ENCODE measurements around the gene PBX3.

PBX3 gene

GRCh38 chr9:125747053-125747764 is at the start of gene PBX3:
PBX3 (plus strand) TSS chr9:125747373.
- peaks cover 17% of the 10 kb centered on the region for H3K36me3 ChIP-seq (ENCODE audit: control insufficient read depth, insufficient read depth, low read length)
- H3K27me3 ChIP-seq (ENCODE audit: control insufficient read depth, insufficient read depth, low read length), result no peaks in the 10 kb centered on the region
- no peaks in the 10 kb centered on the region for H3K9me3 ChIP-seq (ENCODE audit: control insufficient read depth, insufficient read depth, low read length)
- peaks cover 44% of the 10 kb centered on the region for H3K4me1 ChIP-seq (ENCODE audit: control insufficient read depth, insufficient read depth, low read length)
- H3K4me3 ChIP-seq (ENCODE audit: low read depth, low read length), result peak within 1 kb of the TSS; percentile 82
- peak within 1 kb of the TSS; percentile 94 for H3K27ac ChIP-seq (ENCODE audit: low read depth, low read length)
- peak within 1 kb of the TSS; percentile 65 for H3K9ac ChIP-seq (ENCODE audit: low read depth, low read length)

DNA sequence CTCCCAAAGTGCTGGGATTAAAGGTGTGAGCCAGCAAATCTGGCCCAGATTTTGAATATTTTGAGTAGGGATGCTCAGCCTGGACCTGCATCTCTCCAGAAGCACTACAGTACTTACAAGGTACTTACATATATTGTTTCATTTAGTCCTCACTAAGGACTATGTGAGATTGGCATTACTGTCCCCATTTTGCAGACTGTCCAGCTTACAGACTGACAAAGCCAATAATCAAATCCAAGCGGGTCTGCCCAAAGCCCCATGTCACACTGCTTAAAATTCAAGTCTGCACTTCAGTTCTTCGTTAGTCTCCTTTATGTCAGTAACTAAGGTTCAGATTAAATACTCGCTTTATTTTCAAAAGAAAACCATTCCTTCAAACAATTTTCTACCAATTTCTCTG is 47.3 kb upstream of the PBX3 start:
- H3K36me3 ChIP-seq (ENCODE audit: control insufficient read depth, insufficient read depth, low read length), result peaks cover 1% of the 10 kb centered on the region; the same call in 1 of the 2 replicates
- peak overlapping the region; percentile 92 for H3K27ac ChIP-seq (ENCODE audit: low read depth, low read length)
- no peaks in the 10 kb centered on the region for H3K9me3 ChIP-seq (ENCODE audit: control insufficient read depth, insufficient read depth, low read length)
- no peak overlapping the region for H3K4me3 ChIP-seq (ENCODE audit: low read depth, low read length)
- no peaks in the 10 kb centered on the region for H3K27me3 ChIP-seq (ENCODE audit: control insufficient read depth, insufficient read depth, low read length)
- H3K4me1 ChIP-seq (ENCODE audit: control insufficient read depth, insufficient read depth, low read length), result peaks cover 42% of the 10 kb centered on the region
- H3K9ac ChIP-seq (ENCODE audit: low read depth, low read length), result no peak overlapping the region

GRCh38 chr9:125700791-125701190 is 46.4 kb upstream of the PBX3 start:
- H3K4me1 ChIP-seq (ENCODE audit: control insufficient read depth, insufficient read depth, low read length), result peaks cover 39% of the 10 kb centered on the region
- H3K4me3 ChIP-seq (ENCODE audit: low read depth, low read length), result peak overlapping the region; percentile 30
- H3K9me3 ChIP-seq (ENCODE audit: control insufficient read depth, insufficient read depth, low read length), result no peaks in the 10 kb centered on the region
- H3K9ac ChIP-seq (ENCODE audit: low read depth, low read length), result no peak overlapping the region
- H3K27me3 ChIP-seq (ENCODE audit: control insufficient read depth, insufficient read depth, low read length), result no peaks in the 10 kb centered on the region
- peak overlapping the region; percentile 92 for H3K27ac ChIP-seq (ENCODE audit: low read depth, low read length)
- H3K36me3 ChIP-seq (ENCODE audit: control insufficient read depth, insufficient read depth, low read length), result peaks cover 3% of the 10 kb centered on the region; the same call in 1 of the 2 replicates

DNA sequence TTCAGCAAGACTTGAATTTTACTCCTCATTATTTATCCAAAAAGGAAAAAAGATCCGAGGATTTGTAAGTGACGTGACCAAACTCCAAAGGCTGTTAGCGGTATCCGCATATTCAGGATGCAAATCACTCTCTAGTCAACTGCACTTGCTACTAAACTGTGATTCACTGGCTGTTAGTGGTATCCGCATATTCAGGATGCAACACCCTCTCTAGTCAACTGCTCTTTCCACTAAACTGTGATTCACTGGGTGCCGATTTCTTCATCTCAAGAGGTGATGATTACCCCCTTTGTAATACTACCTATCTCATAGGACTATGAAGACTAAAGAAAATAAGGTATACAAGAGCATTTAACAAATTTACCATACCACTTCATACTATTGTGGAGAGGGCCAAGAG is 45.8 kb upstream of the PBX3 start:
- Histone ChIP-seq H3K27me3 (ENCODE audit: control insufficient read depth, insufficient read depth, low read length) (no peaks in the 10 kb centered on the region), H3K36me3 (ENCODE audit: control insufficient read depth, insufficient read depth, low read length) (peaks cover 3% of the 10 kb centered on the region; the same call in 1 of the 2 replicates), H3K4me1 (ENCODE audit: control insufficient read depth, insufficient read depth, low read length) (peaks cover 39% of the 10 kb centered on the region), H3K9me3 (ENCODE audit: control insufficient read depth, insufficient read depth, low read length) (no peaks in the 10 kb centered on the region), H3K9ac (ENCODE audit: low read depth, low read length) (peak overlapping the region; percentile 37; the same call in 1 of the 2 replicates), H3K4me3 (ENCODE audit: low read depth, low read length) (peak overlapping the region; percentile 30), H3K27ac (ENCODE audit: low read depth, low read length) (peak overlapping the region; percentile 92)

- Histone ChIP-seq H3K4me3 (ENCODE audit: low read depth, low read length) (no peak overlapping the region), H3K27me3 (ENCODE audit: control insufficient read depth, insufficient read depth, low read length) (no peaks in the 10 kb centered on the region)
Measured at GRCh38 chr9:125703662-125704061, 43.5 kb upstream of the PBX3 start.

GRCh38 chr9:125705893-125706292 is 41.3 kb upstream of the PBX3 start:
- Histone ChIP-seq H3K27ac (ENCODE audit: low read depth, low read length) (no peak overlapping the region), H3K9ac (ENCODE audit: low read depth, low read length) (no peak overlapping the region), H3K4me3 (ENCODE audit: low read depth, low read length) (peak overlapping the region; percentile 94), H3K36me3 (ENCODE audit: control insufficient read depth, insufficient read depth, low read length) (peaks cover 3% of the 10 kb centered on the region; the same call in 1 of the 2 replicates), H3K27me3 (ENCODE audit: control insufficient read depth, insufficient read depth, low read length) (no peaks in the 10 kb centered on the region), H3K9me3 (ENCODE audit: control insufficient read depth, insufficient read depth, low read length) (no peaks in the 10 kb centered on the region), H3K4me1 (ENCODE audit: control insufficient read depth, insufficient read depth, low read length) (peaks cover 28% of the 10 kb centered on the region)

More at GRCh38 chr9:125703662-125704061, 43.5 kb upstream of the PBX3 start:
- Histone ChIP-seq H3K9ac (ENCODE audit: low read depth, low read length) (no peak overlapping the region), H3K9me3 (ENCODE audit: control insufficient read depth, insufficient read depth, low read length) (no peaks in the 10 kb centered on the region), H3K27ac (ENCODE audit: low read depth, low read length) (no peak overlapping the region), H3K36me3 (ENCODE audit: control insufficient read depth, insufficient read depth, low read length) (peaks cover 3% of the 10 kb centered on the region; the same call in 1 of the 2 replicates), H3K4me1 (ENCODE audit: control insufficient read depth, insufficient read depth, low read length) (peaks cover 40% of the 10 kb centered on the region)

GRCh38 chr9:125706651-125707471 is 40.3 kb upstream of the PBX3 start, which contains the start of gene MAPKAP1:
MAPKAP1 (minus strand) TSS chr9:125707208; CDS start chr9:125672574, 34,634 bp downstream.
- Histone ChIP-seq H3K9me3 (ENCODE audit: control insufficient read depth, insufficient read depth, low read length) (no peaks in the 10 kb centered on the region), H3K4me3 (ENCODE audit: low read depth, low read length) (peak within 1 kb of the TSS; percentile 94), H3K27ac (ENCODE audit: low read depth, low read length) (peak within 1 kb of the TSS; percentile 79), H3K36me3 (ENCODE audit: control insufficient read depth, insufficient read depth, low read length) (peaks cover 3% of the 10 kb centered on the region; the same call in 1 of the 2 replicates), H3K4me1 (ENCODE audit: control insufficient read depth, insufficient read depth, low read length) (peaks cover 19% of the 10 kb centered on the region), H3K9ac (ENCODE audit: low read depth, low read length) (peak within 1 kb of the TSS; percentile 87), H3K27me3 (ENCODE audit: control insufficient read depth, insufficient read depth, low read length) (no peaks in the 10 kb centered on the region)

- Histone ChIP-seq H3K4me1 (ENCODE audit: control insufficient read depth, insufficient read depth, low read length) (peaks cover 17% of the 10 kb centered on the region), H3K9ac (ENCODE audit: low read depth, low read length) (no peak overlapping the region), H3K36me3 (ENCODE audit: control insufficient read depth, insufficient read depth, low read length) (peaks cover 3% of the 10 kb centered on the region; the same call in 1 of the 2 replicates), H3K27me3 (ENCODE audit: control insufficient read depth, insufficient read depth, low read length) (no peaks in the 10 kb centered on the region), H3K27ac (ENCODE audit: low read depth, low read length) (peak overlapping the region; percentile 56), H3K4me3 (ENCODE audit: low read depth, low read length) (peak overlapping the region; percentile 94), H3K9me3 (ENCODE audit: control insufficient read depth, insufficient read depth, low read length) (no peaks in the 10 kb centered on the region)
Measured at GRCh38 chr9:125707472-125707804, 39.7 kb upstream of the PBX3 start.

DNA sequence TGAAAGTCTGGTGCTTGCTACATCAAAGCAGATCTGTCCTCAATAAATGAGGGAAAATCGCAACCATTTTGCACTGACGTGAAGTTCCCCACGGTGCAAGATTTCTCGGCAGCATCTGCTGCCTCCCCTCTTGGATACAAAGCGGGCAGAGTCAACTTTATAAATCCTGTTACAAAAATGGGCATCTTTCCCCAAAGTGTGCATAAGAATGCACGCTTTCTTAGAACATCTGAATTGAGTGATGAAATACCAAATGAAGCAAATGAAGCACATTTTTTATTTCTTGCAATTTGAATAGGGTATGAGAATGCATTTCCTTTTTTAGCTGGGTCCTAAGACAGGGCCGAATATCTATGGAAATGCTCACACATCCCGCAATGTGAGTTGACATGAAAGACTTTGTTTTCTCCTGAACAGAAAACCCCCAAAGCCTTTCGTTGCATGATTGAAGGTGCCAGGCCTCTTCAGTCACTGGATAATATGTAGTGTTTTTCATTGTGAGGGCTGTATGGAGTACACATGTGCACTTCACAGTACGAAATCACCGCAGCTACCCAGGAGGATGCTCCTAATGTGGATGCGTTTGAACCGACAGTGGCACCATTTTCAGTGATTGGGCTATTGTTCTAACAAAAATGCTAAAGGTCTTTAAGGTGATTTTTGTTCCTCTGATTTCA is 20.6 kb upstream of the PBX3 start:
- H3K9me3 ChIP-seq (ENCODE audit: control insufficient read depth, insufficient read depth, low read length), result no peaks in the 10 kb centered on the region
- 0 out of 2 replicates have a peak, but pooled peaks cover 3% of the 10 kb centered on the region for H3K4me1 ChIP-seq (ENCODE audit: control insufficient read depth, insufficient read depth, low read length)
- H3K9ac ChIP-seq (ENCODE audit: low read depth, low read length), result no peak overlapping the region
- H3K36me3 ChIP-seq (ENCODE audit: control insufficient read depth, insufficient read depth, low read length), result no peaks in the 10 kb centered on the region
- no peaks in the 10 kb centered on the region for H3K27me3 ChIP-seq (ENCODE audit: control insufficient read depth, insufficient read depth, low read length)
- no peak overlapping the region for H3K4me3 ChIP-seq (ENCODE audit: low read depth, low read length)
- no peak overlapping the region for H3K27ac ChIP-seq (ENCODE audit: low read depth, low read length)

DNA sequence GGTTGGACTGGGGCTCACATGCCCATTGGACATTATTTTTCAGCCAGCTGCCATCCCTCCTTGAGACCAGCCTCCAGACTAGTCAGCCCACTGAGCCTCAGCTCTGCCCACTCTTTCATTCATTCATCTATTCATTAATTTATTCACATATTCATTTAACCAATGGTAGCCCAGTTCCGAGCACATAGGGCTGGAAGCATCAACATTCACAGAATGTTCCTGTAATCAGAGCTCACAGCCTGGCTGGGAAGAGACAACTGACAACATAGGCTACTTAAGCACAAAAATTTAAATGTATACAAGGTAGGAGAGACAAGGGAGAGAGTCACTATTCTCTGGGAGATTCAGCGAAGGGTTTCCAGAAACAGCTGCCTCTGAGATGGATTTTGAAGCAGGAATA is 17.0 kb upstream of the PBX3 start:
- H3K9ac ChIP-seq (ENCODE audit: low read depth, low read length), result no peak overlapping the region
- H3K9me3 ChIP-seq (ENCODE audit: control insufficient read depth, insufficient read depth, low read length), result no peaks in the 10 kb centered on the region
- H3K36me3 ChIP-seq (ENCODE audit: control insufficient read depth, insufficient read depth, low read length), result no peaks in the 10 kb centered on the region
- no peak overlapping the region for H3K27ac ChIP-seq (ENCODE audit: low read depth, low read length)
- no peaks in the 10 kb centered on the region for H3K27me3 ChIP-seq (ENCODE audit: control insufficient read depth, insufficient read depth, low read length)
- no peak overlapping the region for H3K4me3 ChIP-seq (ENCODE audit: low read depth, low read length)
- peaks cover 10% of the 10 kb centered on the region for H3K4me1 ChIP-seq (ENCODE audit: control insufficient read depth, insufficient read depth, low read length)
